ENCODE results near the gene LMF2.

GRCh38 chr22:50476868-50477267, 30.6 kb downstream of the LMF2 start:
- TF ChIP-seq MAX (IDR thresholded peaks at IDR 0.05) (no peak), POLR2A (IDR thresholded peaks at IDR 0.05; ENCODE audit: control extremely low read depth in 1 of 2, low read depth in 2 of 2, low read length in 2 of 2) (no peak)

Measured in H1 (cell line).